Tongue (tissue), 2 donors: ENCODE data around the gene DNAL4. TPM values are rescaled to one million over a fixed set of nuclear protein-coding genes. Genes with fewer than 3 reads are reported as not detected.
A peak's percentile ranks its signal among the peaks of the same experiment; 100 is the strongest.
"Not testable (repeated sequence)": the region's sequence is repeated elsewhere in the genome, so short reads cannot be mapped to it uniquely, and the experiment has no call there.

Experiments used
- DNase-seq: peaks from one replicate; pipeline ENCODE4 v3.0.0-alpha.2; 2015
- total RNA-seq: library from RNA; depleted of rRNA; stranded (reverse); fragments of >200 nt; gene quantifications from one replicate; pipeline ENCODE4 v1.2.3, GENCODE V29; 2014

Gene DNAL4
- total RNA-seq, 1 donor from 2014 or later = 9.3 TPM

DNA sequence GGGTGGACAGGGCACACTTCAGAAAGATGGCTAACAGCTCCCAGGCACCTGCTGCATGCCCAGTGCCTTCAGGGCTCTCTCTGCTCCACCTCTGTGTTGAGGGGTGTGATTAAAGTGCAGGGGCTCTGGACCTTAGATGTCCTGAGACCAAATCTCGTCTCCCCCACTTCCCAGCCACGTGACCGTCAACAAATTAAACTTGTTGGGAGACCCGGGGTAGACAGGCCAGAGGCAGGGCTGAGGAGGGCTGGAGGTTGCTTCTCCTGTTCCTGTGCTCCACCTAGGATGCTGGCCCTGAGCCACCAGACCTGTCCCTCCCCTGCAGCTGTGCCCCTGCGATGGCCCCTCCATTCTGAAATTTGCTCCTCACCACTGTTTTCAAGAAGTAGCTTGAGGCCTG is 32.9 kb upstream of the DNAL4 start:
- no peak for DNase-seq

GRCh38 chr22:38826386-38826785 is 32.4 kb upstream of the DNAL4 start:
- no peak for DNase-seq

GRCh38 chr22:38824585-38824984 is 30.6 kb upstream of the DNAL4 start:
- DNase-seq = peak; percentile 94

DNA sequence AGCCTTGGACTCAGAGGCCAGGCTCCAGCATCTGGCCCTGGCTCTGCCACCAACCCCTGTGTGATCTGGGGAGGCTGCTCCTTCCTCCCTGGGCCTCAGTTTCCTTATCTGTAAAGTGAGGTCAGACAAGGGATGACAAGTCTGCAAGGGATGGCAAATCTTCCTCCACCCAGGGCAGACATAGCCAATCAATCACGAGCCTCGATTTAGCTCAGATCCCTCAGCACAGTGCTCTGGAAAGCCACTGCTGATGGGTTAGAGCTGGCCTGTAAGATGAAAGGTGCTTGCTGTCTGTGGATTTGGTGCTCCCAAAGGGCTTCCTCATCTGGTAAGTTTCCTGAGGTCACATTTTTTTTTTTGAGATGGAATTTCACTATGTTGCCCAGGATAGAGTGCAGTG is 29.7 kb upstream of the DNAL4 start:
- no peak for DNase-seq

DNA sequence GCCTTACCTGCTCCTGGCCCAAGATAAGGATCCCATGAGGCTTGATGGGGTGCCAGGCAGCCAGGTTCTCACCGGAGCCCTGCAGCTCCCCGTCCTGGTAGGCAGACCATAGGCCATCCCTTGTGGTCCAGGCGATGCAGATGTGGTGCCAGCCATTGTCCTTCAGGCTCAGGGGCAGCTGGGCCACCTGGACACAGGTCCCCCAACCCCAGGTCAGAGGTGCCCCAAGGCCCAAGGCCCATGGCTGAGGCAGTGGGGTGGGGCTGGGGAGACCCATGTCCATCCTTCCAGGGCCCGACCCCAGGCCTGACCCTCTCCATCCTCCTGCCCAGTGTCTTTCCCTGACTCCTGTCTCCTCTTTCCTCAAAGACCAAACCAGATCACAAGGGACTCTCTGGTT is 29.1 kb upstream of the DNAL4 start:
- no peak for DNase-seq

GRCh38 chr22:38820020-38820419 is 26.1 kb upstream of the DNAL4 start:
- DNase-seq = no peak

DNA sequence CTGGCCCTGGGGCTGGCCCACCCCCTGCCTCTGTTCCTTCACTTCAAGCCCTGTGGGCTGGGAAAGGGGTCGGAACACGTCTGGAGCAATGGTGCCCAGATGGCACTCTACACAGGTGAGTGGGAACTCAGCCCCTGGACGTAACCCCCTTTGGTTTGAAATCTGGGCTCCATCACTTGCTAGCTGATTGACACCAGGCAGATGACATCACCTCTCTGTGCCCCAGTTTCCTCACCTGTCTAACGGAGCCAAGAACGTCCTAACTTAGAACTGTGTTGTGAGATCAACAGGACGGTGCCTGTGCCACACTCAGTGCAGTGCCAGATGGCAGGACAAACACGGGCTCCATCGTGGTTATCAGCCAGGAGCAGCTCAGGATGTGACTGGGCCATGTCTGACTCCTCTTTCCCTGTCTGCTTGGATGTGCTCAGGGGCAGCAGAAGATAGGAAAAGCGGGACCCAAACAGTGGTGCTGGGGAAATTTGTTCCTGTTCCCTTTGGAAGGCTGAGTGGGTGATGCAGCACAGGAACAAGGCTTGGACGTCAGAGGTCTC is 25.5 kb upstream of the DNAL4 start:
- DNase-seq = no peak

GRCh38 chr22:38817196-38817595 is 23.3 kb upstream of the DNAL4 start:
- no peak for DNase-seq

- DNase-seq = no peak
These were observed 21.9 kb upstream of the DNAL4 start for GRCh38 chr22:38815842-38816241.

DNA sequence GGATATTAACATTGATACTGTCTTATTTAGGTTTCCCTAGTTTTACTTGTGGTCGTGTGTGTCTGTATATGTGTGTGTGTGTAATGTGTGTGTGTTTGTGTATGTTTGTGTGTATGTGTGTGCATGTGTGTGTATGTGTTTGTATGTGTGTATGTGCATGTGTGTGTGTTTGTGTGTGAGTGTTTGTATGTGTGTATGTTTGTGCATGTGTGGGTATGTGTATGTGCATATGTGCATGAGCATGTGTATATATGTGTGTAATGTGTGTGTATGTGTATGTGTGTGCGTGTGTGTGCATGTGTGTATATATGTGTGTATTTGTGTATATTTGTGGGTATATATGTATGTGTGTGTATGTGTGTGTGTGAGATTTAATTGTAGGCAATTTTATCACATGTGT is 17.3 kb upstream of the DNAL4 start:
- no peak for DNase-seq

GRCh38 chr22:38805041-38805593 is 11.2 kb upstream of the DNAL4 start:
- not testable (repeated sequence) for DNase-seq

- DNase-seq = peak; percentile 24
These were observed 8.8 kb upstream of the DNAL4 start for GRCh38 chr22:38802671-38803121.

DNA sequence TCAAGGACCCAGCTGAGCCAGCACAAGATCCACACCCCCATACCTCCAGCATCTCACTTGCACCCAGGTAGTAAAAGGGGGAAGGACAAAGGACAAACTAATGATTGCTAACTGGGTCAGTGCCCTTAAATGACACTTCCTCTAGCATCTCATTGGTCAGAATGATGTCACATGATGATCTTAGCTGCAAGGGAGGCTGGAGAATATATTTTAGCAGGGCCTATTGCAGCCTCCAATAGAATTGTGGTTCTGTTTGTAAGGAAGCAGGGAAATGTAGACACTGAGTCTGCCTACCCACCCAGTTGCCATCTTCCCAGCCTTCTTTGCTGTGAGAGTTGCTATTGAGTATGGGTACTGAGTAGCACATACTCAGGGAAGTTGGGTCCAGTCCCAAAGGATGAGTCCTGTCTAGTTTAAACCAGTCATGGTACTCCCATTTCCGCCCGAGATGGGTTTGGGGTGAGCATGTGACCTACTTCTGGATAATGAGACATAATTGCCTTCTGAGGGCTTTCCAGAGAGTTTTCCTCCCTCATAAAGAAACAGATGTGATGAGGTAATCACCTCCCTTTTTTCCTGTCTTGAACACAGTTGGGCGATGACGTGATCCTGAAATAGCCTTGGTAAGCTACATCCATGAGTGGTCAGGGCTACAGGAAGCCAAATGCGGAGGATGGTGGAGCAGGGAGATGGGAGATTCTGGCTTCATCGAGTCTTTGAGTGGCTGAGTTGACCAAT is 5.5 kb upstream of the DNAL4 start:
- no peak for DNase-seq

- DNase-seq = no peak
These were observed 4.6 kb upstream of the DNAL4 start for GRCh38 chr22:38798496-38798895.

- no peak for DNase-seq
These were observed 2.5 kb upstream of the DNAL4 start for GRCh38 chr22:38796262-38796957.

- no peak for DNase-seq
These were observed 1.6 kb upstream of the DNAL4 start for GRCh38 chr22:38795569-38795968.

GRCh38 chr22:38793317-38793716 is 626 bp downstream of the DNAL4 start:
- DNase-seq = peak; percentile 7

- DNase-seq = no peak
These were observed 1.1 kb downstream of the DNAL4 start for GRCh38 chr22:38792833-38793232.

DNA sequence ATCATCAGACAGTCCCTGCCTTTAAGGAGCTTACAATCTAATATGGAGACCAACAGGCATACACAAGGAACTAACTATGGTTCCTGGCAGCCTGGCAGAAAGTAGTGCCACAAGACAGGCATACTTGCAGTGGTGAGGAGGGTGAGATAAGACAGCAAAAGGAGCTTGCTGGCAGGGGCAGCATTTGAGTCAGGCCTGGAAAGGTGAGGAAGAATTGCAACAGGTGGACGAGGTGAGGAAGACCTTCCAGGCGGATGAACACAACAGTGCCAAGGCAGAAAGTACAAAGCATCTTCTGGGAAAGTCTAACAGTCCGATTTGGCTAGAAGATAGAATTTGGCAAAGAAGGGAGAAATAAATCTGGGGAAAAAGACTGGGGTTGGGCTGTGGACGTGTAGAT is 4.3 kb downstream of the DNAL4 start:
- no peak for DNase-seq

GRCh38 chr22:38788846-38789245 is 5.1 kb downstream of the DNAL4 start:
- no peak for DNase-seq

GRCh38 chr22:38788021-38788816 is 5.7 kb downstream of the DNAL4 start:
- DNase-seq = peak; percentile 96

GRCh38 chr22:38786631-38787030 is 7.3 kb downstream of the DNAL4 start:
- no peak for DNase-seq
